ENCODE data around the gene RNF182. TPM values are rescaled to one million over a fixed set of nuclear protein-coding genes. Genes with fewer than 3 reads are reported as not detected.

RNF182 gene
- total and polyA plus RNA-seq, 9 of the 15 experiments (the other 6 are each of a cell fraction or from before 2014, with no cell fraction given) = 12.8 to 22.8 (median 17.5) TPM

DNA sequence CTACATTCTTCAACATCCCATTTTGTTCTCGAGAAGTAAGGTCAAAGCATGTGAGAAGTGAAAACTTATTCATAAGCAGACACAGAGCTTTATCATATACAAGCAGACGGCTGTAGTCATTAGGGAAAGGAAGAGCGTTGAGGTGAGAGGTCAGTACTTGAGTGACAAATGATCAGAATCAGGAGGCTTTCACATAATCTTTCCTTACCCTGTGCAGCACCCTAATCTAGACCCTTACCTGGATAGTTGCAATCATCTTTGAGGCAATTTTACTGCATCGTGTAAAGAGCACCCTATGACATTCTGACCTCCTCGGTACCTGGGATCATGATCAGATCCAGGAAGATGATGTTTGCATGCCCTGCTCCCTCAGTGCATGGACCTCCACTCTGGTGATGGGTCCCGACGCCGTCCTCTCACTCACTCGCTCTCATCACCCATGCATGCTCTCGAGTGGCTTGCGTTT lies 62.7 kb downstream of the RNF182 start (continued):
- TF ChIP-seq AFF1 (IDR thresholded peaks at IDR 0.05; ENCODE audit: low read depth in 1 of 2, partially characterized antibody in 2 of 2) (peak; percentile 20 to 49), HNRNPL (IDR thresholded peaks at IDR 0.05; ENCODE audit: low read depth, low read length) (no peak), E2F3 (CRISPR knock-in tag; IDR thresholded peaks at IDR 0.05) (no peak), BMI1 (IDR thresholded peaks at IDR 0.05; ENCODE audit: low read length) (no peak), CEBPG (CRISPR knock-in tag; IDR thresholded peaks at IDR 0.05) (no peak), CEBPG (tag; conservative IDR thresholded peaks at IDR 0.05 in 1 of 2, IDR thresholded peaks at IDR 0.05 in 1 of 2) (no peak), ZNF644 (tag; IDR thresholded peaks at IDR 0.05; ENCODE audit: low read depth) (no peak), NELFE (IDR thresholded peaks at IDR 0.05; ENCODE audit: insufficient read depth, insufficient read length) (no peak), ZKSCAN3 (CRISPR knock-in tag; IDR thresholded peaks at IDR 0.05) (no peak), JUND (IDR thresholded peaks at IDR 0.05; ENCODE audit: borderline replicate concordance, low read depth, low read length) (peak; percentile 72; the same call in 1 of the 2 replicates), JUND (tag; IDR thresholded peaks at IDR 0.05; ENCODE audit: borderline replicate concordance, low read depth, low read length) (peak; percentile 79; the same call in 2 of the 3 replicates), ZMIZ1 (IDR thresholded peaks at IDR 0.05; ENCODE audit: low read depth in 2 of 2, low read length in 2 of 2) (peak in 1 of 2 experiments; percentile 75; a peak in 2 of 4 replicates), ARNT (IDR thresholded peaks at IDR 0.05) (peak in 1 of 2 experiments; percentile 67; a peak in 3 of 4 replicates), BHLHE40 (IDR thresholded peaks at IDR 0.05; ENCODE audit: low read length) (0 out of 2 replicates have a peak, but pooled peaks have one; percentile 21), ZBTB26 (CRISPR knock-in tag; IDR thresholded peaks at IDR 0.05) (no peak), FOXM1 (IDR thresholded peaks at IDR 0.05; ENCODE audit: low read depth) (peak; percentile 78), FOXM1 (CRISPR knock-in tag; IDR thresholded peaks at IDR 0.05; ENCODE audit: low read depth) (no peak), MED1 (CRISPR knock-in tag; IDR thresholded peaks at IDR 0.05; ENCODE audit: borderline replicate concordance) (no peak), ZNF3 (CRISPR knock-in tag; IDR thresholded peaks at IDR 0.05) (no peak), ZNF79 (CRISPR knock-in tag; IDR thresholded peaks at IDR 0.05; ENCODE audit: low read depth) (no peak), ZEB2 (IDR thresholded peaks at IDR 0.05) (peak; percentile 98), FOXP1 (CRISPR knock-in tag; IDR thresholded peaks at IDR 0.05) (no peak), TARDBP (IDR thresholded peaks at IDR 0.05) (no peak)
